ENCODE results near the gene IGSF5. TPM values are rescaled to one million over a fixed set of nuclear protein-coding genes. Genes with fewer than 3 reads are reported as not detected.
"Not testable (repeated sequence)": the region's sequence is repeated elsewhere in the genome, so short reads cannot be mapped to it uniquely, and the experiment has no call there.

Gene IGSF5
- polyA plus RNA-seq, 3 donors = 0.89 to 1.2 (median 0.96) TPM

DNA sequence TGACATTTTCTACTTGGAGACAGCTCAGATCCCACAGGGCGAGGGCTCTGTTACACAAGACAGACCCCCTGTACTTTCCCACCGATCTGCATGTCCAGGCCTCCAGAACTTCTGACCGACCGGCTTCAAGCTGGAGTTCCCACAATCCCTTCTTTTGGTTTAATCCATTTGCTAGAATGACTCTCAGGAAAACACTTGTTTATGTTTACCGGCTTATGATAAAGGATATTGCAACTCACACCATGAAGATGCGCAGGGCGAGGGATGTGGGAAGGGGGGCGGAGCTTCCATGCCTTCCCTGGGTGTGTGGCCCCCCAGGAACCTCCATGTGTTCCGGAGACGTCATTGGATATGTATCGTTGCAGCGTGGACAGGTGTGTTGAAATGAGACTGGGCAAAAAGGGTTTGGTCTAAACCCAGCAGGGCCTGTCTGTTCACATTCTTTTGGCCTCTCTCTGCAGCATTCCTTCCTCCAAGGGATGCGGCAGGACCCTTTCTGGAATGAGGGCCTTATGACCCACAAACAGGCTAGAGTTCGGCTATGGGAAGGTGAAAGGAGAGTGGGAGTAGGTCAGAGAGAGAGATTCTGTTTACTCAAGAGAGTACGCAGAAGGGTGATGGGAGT lies 7.5 kb upstream of the IGSF5 start:
- no peak for DNase-seq (ENCODE audit: low read depth in 3 of 3, low spot score in 2 of 3)

DNA sequence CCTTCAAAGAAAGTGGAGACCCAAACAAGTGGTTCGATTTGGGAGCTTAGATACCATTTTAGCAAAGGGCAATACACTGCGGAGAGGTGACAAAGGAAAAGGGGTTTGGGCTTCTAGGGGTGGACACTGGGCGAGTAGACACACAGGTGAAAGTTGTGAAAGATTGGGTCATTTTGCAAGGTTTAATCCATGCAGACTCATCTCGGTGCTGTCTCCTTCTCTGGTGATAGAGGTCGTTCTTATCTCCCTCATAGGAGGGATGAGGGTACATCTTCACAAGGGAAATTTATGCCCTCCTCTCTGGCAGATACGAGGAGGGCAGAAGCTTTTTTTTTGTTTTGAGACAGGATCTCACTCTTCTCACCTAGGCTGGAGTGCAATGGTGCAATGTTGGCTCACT lies 6.4 kb upstream of the IGSF5 start:
- DNase-seq (ENCODE audit: low read depth in 3 of 3, low spot score in 2 of 3) = no peak

DNA sequence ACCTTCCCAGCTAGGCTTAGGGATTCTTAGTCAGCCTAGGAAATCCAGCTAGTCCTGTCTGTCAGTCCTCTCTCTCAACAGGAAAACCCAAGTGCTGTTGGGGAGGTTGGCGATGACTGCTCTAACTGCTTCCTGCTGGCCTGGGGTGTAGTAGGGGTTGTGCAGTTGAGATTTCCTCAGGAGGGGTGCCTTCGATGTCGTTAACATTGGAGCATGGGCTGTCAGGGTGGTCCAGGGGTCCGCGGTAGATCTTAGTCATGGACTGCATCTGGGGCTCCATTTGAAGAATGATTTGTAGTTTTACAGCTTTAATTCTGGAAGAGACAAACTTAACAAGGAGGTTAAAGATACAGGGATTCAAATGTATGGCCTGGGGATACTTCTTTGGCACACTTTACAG lies 5.5 kb upstream of the IGSF5 start:
- not testable (repeated sequence) for DNase-seq (ENCODE audit: low read depth in 3 of 3, low spot score in 2 of 3)

DNA sequence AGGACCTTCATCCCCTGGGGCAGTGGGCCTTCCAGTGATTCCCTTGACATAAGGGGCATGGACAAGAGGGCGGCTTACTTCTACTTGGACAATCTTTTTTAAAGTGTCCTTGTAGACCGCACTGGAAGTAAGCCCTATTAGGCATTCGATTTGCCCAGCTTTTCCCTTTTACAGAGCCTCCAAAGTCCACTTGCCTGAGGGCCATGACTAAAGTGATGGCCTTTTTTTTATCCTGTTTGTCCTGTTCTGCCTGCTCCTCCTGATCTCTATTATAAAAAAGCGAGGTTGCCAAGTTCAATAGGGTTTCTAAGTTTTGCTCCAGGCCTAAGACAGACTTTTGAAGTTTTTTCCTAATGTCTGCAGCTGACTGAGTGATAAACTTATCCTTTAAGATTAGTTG lies 2.4 kb upstream of the IGSF5 start:
- not testable (repeated sequence) for DNase-seq (ENCODE audit: low read depth in 3 of 3, low spot score in 2 of 3)

DNA sequence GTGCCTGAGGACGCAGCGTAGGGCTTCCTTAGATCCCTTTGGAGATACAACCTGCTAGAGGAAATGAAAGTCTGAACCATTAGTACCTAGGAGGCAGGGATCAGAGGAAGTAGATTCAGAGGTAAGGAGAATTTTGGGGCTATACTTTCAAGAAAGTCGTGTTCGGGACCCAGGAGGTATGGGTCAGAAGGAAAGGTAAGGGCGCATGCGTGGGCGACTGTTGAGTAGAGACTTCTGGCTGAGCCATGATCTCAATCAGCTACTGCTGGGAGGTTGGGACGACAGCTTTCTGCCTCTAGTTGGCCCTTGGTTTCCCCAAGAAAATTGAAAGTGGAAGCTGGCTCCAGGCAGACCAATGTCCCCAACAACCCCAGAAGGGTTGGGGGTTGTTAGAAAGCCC lies 349 bp downstream of the IGSF5 start:
- not testable (repeated sequence) for DNase-seq (ENCODE audit: low read depth in 3 of 3, low spot score in 2 of 3)

DNA sequence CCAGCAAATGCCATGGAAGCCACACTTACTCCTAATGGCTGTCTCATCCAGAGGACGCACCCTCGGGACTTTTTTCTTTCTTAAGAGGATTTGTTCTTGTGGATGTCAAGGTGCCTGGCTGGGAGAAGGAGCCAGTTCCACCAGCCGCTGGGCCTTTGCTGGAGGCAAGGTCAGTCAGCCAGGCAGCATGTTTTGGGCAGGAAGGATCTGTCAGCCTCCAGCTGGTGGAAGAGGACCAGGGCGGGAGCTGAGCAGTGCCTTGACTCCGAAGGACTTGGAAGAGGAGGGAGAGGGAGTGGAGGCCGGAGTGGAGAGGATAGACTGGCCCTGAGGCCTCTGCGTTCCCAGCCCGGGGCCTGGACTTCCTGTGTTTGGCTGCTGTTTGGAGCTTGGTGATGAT lies 5.7 kb downstream of the IGSF5 start:
- no peak for DNase-seq (ENCODE audit: low read depth in 3 of 3, low spot score in 2 of 3)

DNA sequence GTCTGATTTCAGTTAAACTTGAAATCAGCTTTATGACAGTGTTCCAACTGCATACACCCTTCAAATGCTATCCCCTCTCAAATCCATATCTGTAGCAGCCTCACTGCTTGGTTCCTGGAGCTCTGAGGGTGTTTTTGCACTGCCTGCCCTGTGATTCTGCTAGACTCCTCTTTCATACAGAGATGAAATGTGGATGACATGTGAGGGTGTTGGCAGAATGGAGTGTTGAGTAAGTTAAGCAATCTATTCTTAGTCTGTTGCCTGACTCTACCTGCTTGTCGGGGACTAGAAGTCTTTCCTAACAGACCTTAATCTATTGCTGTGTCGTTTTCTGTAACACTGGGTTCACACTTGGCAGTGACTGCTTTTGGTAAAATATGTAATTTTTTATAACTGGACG lies 9.8 kb downstream of the IGSF5 start:
- no peak for DNase-seq (ENCODE audit: low read depth in 3 of 3, low spot score in 2 of 3)

DNA sequence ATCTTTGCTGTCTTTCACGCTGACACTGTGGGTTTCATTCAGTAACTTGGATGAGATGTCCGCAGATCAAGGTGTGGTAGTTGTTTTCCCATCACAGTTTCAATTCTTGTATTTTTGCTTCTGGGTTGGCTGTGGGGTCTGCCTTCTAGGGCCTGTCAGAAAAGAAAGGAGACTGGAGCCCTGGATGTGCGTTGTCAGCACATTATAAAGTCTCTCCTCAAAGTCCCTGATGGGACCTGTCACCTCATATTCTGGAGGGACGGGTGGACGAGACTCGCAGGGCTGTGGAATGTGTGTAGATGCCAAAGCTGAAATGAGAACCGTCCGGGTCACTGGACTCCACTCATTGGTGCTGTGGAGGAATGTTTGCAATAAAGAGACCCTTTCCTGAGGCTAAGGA lies 11.3 kb downstream of the IGSF5 start:
- no peak for DNase-seq (ENCODE audit: low read depth in 3 of 3, low spot score in 2 of 3)

DNA sequence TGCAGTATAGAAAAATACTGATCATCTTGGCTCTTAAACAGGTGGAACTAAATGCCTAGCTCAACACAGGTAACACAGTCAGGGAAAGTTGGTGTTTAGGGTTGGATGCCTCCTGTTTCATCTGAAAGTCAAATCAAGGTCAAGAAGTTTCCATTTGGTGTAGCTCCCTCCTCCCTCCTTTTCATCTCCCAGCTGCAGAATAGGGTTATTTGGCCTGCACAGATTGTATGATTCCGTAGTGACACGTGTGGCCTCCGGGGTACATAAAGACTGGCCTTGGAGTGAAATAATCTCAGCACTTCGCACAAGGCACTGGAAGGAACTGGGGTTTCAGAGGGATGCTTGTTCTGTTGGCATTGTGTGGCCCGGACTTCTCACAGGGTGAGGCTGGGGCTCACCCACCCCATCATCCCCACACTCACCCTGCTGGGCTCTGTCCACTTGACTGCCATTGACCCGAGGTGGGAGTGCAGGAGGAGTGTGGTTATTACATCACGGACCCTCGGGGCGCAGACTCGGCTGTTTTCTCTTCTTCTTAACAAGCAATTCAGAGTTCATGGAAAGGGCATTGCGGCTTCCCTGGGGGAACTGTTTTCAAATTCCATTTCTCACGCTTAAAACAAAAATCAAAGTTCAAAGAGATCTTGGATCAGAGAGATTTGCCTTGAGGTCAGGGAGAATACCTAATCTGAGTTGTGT lies 18.4 kb downstream of the IGSF5 start:
- DNase-seq (ENCODE audit: low read depth in 3 of 3, low spot score in 2 of 3) = no peak

DNA sequence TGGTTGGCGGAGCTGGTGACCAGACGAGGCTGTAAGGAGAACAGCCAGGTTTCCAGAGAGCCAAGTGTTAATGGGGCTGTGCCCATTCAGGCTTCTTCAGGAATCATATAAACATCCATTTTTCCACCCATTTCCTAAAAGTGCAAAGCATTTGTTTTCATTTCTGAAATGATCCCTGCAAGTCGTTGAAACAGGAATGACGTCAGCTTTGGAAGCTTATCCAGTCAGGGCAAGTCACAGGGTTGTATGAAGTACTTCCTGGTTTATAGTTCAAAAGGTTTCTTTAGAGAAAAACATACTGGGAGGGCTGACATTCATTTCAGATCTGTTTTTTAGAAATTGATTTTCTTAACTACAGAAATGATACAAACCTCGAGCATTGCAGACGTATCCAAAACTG lies 29.2 kb downstream of the IGSF5 start:
- DNase-seq (ENCODE audit: low read depth in 3 of 3, low spot score in 2 of 3) = no peak

DNA sequence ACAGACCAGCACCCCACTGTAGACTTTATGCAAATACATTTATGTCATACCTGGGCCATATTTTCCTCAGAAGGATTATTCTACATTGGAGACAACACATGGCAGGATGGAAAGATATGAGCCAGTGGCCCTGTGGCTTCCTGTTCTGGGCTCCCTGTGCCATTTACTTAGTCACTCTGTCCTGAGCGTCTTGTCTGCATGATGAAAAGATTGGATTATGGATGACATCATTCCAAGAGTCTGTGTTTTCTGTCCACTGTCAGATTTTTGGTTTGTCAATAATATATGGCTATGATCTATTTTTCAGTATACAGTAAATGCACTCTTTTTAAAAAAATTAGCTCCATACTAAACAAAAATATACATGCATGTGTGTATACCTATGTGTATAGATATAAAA lies 30.8 kb downstream of the IGSF5 start:
- no peak for DNase-seq (ENCODE audit: low read depth in 3 of 3, low spot score in 2 of 3)

DNA sequence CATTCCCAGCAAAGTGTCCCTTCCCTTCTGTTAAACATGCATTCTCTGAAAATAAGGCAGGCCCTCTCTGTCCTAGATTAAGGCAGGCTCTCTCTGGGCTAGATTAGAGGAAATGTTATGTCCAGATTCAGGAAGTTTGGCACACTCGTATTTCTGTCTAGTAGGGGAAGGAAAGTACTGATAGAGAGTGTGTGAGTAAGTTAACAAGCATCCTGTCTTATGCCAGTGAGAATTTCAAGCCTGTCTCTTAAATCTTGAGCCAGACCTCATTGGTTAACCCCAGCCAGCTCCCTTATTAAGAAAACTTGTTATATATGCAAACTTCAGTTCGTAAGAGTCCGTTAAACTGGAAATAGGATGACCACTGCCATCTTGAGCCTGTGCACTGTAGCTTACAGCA lies 31.6 kb downstream of the IGSF5 start:
- DNase-seq (ENCODE audit: low read depth in 3 of 3, low spot score in 2 of 3) = no peak

DNA sequence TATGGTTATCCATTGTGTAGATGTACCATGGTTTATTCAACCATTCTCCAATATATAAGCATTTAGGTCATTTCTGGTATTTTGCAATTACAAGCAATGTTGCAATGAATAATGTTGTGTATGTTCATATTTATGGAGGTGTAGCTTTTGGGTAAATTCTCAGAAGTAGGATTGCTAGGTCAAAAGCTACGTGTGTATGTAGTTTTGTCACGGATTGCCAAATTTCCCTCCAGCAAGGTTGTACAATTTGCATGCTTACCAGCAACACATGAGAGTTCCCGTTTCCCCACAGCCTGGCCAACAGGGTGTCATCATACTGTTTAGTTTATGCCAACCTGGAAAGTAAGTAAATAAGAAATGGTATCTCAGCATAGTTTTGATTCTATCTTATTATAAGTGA lies 36.3 kb downstream of the IGSF5 start:
- no peak for DNase-seq (ENCODE audit: low read depth in 3 of 3, low spot score in 2 of 3)

DNA sequence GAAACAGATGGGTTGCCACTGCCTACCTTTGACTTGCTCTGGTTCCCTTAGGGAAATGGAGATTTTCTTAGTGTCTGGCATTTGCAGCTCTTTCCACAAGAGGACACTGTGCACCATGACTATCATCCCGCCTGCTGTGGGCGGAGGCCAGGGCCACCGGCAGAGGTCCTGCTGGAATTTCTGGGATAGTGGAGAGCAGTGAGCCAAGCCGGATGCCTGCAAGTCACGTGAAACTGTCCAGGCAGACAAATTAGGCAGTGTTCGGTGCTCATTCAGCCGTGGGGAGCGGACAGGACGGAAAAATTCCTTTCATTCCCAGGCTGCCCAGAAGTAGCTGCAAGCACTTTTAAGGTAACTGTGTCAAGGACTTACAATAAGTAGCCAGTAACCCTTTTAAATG lies 43.4 kb downstream of the IGSF5 start:
- DNase-seq (ENCODE audit: low read depth in 3 of 3, low spot score in 2 of 3) = peak; percentile 78 to 87 (median 82)

DNA sequence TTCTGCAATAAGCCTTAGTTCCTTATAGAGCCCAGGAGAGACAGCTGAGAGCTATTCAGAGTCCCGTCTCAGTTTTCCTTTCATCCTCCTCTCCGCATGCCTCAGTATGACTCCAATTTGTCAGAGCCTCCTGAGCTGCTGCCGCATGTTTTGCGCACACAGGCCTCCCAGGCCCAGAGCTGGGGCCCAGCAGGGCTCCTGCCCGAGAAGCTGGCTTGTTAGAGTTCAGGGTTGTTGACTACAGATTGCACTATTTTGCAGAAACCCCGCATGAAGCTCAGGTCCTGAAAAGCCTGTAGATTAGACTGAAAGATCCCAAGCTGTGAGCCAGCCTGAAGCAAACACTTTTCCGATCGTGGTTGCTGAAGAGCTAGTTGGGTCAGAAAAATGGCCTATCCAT lies 51.5 kb downstream of the IGSF5 start:
- no peak for DNase-seq (ENCODE audit: low read depth in 3 of 3, low spot score in 2 of 3)

DNA sequence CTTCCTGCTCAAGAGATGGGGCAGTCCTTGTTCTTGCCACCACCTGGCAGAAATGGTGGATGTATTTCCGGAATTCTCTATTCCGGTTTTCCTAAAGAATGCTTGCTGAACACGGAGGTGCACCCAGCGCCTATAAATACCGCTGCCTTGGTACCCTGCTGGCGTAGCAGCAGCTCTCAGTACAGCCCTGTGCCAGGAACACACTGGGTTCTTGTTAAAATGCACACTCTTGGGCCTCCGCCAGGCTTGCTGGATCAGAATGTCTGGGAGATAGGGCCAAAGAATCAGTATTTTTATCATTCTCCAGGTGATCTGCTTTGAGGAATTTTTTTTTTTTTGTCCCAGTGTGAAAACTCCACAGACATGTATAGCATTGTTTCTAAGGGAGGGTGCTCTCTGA lies 54.2 kb downstream of the IGSF5 start:
- DNase-seq (ENCODE audit: low read depth in 3 of 3, low spot score in 2 of 3) = no peak

DNA sequence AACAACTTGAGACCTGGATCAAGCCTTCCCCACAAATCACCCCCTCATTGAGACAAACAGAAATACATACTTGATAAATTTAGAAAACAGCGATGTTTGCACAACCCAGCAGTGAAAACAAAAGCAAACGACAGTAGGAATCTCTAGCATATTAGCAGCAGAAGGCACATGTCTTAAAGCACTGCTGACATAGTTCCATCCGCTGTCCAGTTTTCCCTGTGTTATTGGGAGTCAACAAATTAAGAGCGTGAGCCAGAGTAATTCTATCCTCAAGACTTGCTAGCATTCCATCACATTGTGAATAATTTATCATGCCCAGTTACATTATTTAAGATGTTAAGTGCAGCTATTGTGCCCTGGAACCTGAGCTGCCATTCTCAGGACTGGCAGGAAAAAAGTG lies 55.3 kb downstream of the IGSF5 start:
- no peak for DNase-seq (ENCODE audit: low read depth in 3 of 3, low spot score in 2 of 3)

DNA sequence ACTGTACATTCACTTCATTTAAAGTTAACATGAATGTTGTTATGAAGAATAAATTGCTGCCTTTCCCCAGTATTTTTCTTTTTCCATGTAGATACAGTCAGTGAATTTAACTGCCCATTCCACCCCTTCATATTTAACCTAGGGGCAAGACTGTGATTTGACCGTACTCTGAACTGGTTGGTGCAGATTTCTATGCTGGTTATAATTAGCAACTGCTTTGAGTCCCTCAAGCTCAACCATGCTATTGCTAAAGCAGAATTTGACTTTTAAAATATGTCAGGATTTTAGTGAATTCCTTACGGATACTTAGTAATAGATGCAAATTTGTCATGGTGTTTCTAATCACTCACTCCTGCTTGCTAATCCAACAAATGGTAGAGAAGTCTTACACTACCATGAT lies 57.2 kb downstream of the IGSF5 start:
- DNase-seq (ENCODE audit: low read depth in 3 of 3, low spot score in 2 of 3) = no peak

DNA sequence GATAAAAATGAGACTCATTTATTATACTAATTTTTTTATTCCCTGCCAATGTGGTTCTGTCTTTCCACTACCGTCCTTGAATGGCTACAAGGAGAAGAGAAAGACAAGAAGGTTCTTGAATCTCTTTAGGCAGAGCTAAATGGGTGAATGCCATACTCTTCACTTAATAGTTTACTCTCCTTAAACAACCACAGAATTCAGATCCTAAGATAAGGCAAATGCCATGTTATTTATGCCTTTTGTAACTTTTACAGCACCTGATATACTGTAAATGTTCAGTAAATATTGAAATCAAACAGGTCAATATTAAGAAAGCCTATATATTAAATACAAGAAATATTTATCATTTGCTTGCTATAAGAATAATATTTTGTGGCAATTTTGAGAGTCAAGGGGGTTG lies 58.4 kb downstream of the IGSF5 start:
- DNase-seq (ENCODE audit: low read depth in 3 of 3, low spot score in 2 of 3) = no peak

DNA sequence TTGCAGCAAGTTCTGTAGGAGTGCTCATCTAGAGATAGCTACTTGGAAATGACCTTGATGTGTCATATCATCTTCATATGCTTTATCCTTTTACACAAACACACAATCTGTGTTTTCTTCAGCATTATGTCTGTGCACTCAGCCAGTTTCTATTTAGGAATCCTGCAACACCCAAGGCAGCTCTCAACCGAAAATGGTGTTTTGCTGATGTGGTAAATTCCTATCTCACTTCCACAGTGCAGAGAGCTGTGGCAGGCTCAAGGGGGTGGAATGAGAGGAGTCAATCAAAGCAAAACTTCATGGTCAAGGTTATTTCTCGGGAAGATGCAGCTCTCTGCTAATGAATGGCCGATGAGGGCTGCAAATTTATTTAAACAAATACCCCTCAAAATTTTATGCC lies 59.3 kb downstream of the IGSF5 start:
- DNase-seq (ENCODE audit: low read depth in 3 of 3, low spot score in 2 of 3) = no peak

DNA sequence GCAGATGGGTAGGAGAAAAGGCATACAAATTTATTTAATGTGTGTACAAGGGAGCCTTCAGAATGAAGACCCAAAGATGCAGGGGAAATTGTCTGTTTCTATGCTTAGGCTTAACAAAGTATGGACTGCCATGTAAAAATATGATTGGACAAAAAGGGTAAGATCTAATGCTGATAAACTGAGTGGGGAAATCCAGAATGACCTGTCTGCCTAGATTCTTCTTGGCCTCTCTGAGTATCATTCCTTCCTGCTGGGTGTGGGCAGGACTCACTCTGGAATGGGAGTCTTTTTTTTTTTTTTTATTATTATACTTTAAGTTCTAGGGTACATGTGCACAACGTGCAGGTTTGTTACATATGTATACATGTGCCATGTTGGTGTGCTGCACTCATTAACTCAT lies 61.0 kb downstream of the IGSF5 start:
- no peak for DNase-seq (ENCODE audit: low read depth in 3 of 3, low spot score in 2 of 3)

DNA sequence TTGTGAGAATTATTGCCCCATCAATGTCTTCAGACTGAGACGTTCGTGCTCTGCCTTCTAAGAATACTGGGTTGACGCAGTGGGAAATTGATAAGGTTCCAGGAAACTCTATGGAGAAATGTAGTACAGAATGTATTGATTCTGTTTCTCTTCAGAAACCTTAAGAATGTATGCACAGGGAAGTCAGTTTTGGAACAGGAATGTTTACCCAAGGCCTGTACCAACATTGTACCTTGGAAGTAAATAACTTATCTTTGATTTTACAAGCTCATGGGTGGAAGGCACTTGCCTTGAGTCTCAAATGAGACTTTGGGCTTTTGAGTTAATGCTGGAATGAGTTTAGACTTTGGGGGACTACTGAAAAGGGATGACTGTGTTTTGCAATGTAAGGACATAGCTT lies 62.8 kb downstream of the IGSF5 start:
- no peak for DNase-seq (ENCODE audit: low read depth in 3 of 3, low spot score in 2 of 3)

DNA sequence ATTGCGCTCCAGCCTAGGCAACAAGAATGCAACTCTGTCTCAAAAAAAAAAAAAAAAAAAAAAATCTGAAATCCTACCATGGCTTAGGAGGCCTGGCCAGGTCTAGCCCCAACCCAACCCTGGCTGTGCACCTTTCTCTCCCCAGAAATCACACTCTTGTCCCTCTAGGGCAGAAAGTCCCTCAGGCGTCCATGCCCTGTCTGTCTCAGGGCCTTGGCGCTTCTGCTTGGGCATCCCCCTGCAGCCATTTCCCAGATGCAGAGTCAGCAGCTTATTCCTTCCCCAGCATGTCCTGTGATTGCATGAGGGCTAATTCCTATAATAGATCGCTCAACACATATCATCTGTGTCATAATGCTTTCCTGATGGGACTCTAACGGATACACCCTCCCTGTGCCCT lies 65.0 kb downstream of the IGSF5 start:
- DNase-seq (ENCODE audit: low read depth in 3 of 3, low spot score in 2 of 3) = no peak

All from right renal cortex interstitium (tissue), 3 donors.